Sigmoid colon (tissue), 4 donors: ENCODE results near the gene FBXO34.

ENCODE experiments used
- EP300 ChIP-seq, 4 donors: sonication (generic); formaldehyde crosslinking; IDR thresholded peaks; one replicate each; pipeline ENCODE4 v1.6.1; 2017; ENCODE audit warnings: antibody characterized with exemption in 4 of 4
- POLR2A ChIP-seq, 2 donors: fragments of 450-650 bp; IDR thresholded peaks; one replicate each; pipeline ENCODE4 v1.6.1; 2016; ENCODE audit warnings: antibody characterized with exemption in 2 of 2, mild to moderate bottlenecking in 2 of 2, moderate library complexity in 2 of 2
- TF ChIP-seq, protein P1 (sequence below), 4 experiments: fragments of 450-650 bp in 3 of 4; fragments of 200-600 bp in 1 of 4; IDR thresholded peaks; one replicate each; pipeline ENCODE4 v1.5.1; 2016 to 2019; ENCODE audit warnings: antibody characterized with exemption in 4 of 4, mild to moderate bottlenecking in 3 of 4, moderate library complexity in 2 of 4

DNA sequence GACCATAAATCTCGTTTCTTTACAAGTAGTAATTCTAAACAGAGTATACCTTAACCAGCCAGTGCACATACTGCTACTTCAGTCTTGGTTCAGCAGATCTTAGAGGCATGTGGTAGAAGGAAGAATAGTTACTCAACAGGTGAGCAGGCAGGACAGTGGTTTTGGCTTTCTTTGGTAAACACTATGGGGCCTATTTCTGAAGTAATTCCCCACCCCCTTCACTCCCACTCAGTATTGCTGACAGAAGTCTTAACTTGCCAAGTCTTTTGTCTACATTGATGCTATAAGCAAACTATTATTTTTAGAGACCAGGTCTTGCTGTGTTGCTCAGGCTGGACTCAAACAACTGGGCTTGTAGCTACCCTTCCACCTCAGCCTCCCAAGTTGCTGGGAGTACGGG is 68.5 kb downstream of the FBXO34 start:
- TF ChIP-seq, protein P1, sequence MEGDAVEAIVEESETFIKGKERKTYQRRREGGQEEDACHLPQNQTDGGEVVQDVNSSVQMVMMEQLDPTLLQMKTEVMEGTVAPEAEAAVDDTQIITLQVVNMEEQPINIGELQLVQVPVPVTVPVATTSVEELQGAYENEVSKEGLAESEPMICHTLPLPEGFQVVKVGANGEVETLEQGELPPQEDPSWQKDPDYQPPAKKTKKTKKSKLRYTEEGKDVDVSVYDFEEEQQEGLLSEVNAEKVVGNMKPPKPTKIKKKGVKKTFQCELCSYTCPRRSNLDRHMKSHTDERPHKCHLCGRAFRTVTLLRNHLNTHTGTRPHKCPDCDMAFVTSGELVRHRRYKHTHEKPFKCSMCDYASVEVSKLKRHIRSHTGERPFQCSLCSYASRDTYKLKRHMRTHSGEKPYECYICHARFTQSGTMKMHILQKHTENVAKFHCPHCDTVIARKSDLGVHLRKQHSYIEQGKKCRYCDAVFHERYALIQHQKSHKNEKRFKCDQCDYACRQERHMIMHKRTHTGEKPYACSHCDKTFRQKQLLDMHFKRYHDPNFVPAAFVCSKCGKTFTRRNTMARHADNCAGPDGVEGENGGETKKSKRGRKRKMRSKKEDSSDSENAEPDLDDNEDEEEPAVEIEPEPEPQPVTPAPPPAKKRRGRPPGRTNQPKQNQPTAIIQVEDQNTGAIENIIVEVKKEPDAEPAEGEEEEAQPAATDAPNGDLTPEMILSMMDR (IDR thresholded peaks at IDR 0.05) = no peak
- TF ChIP-seq POLR2A (IDR thresholded peaks at IDR 0.05) (no peak), EP300 (IDR thresholded peaks at IDR 0.05) (no peak)
